HG03045 (cell line): ENCODE data around the gene BTNL3.

Experiments
- ATAC-seq: cut with Tn5 transposase; IDR thresholded peaks from one replicate; pipeline ENCODE4 v1.9.1; 2021; ENCODE audit warnings: mild to moderate bottlenecking, moderate library complexity; ENCODE audit not compliant: unreplicated experiment

BTNL3 gene

DNA sequence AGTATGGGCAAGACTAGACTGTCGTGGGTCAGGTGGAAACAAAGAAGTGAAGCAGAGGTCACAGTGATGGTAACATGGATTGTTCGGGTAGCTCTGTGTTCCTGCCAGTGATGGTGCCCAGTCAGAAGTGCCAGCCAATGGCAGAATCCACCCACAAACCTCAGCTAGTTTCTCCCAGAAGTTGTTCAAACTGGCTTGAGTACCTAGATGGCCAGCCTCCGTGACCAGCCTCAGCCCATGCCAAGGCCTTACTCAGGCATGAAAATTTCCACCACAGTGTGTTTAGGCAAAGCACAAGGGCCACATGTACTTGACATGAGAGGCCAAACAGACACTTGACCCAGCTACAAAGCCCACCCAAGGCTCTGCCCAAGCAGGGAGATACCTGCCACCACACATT, 32.0 kb downstream of the BTNL3 start:
- ATAC-seq, result no peak

DNA sequence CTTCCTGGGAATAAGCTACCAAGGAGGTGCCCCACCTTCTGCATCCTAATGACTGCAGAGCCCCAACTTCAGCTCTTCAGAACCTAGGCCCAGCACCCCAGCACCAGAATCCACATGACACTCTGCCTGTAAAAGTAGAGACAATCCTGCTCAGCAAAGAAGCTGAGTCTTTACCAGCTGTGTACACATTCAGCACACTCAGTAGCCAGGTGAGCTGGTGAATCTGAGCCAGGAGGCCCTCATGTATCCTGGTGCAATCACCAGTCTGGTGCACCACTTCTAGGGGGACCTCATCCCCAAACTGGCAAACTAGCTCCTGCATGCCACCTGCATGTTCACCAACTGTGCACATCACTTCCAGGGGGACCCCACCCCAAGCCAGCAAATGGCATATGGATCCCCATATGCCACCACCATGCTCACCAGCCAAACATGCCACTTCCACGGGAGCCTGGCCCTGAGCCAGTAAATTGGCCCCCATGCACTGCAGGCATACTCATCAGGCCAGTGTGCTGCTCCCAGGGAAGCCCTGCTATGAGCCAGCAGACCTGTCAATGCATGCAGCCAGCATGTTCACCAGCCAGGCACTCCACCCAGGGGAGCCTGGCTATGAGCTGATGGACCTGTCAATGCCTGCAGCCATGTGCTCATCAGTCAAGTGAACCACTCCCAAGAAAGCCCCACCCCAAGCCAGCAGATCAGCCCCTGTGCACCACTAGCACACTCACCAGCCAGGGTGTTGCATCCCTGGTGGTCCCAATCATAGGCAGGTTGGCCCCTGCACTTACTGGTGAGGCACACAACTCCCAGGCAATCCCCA, 35.8 kb downstream of the BTNL3 start:
- ATAC-seq, result no peak

- ATAC-seq, result no peak
Observed at GRCh38 chr5:181027452-181028031, 38.9 kb downstream of the BTNL3 start.

DNA sequence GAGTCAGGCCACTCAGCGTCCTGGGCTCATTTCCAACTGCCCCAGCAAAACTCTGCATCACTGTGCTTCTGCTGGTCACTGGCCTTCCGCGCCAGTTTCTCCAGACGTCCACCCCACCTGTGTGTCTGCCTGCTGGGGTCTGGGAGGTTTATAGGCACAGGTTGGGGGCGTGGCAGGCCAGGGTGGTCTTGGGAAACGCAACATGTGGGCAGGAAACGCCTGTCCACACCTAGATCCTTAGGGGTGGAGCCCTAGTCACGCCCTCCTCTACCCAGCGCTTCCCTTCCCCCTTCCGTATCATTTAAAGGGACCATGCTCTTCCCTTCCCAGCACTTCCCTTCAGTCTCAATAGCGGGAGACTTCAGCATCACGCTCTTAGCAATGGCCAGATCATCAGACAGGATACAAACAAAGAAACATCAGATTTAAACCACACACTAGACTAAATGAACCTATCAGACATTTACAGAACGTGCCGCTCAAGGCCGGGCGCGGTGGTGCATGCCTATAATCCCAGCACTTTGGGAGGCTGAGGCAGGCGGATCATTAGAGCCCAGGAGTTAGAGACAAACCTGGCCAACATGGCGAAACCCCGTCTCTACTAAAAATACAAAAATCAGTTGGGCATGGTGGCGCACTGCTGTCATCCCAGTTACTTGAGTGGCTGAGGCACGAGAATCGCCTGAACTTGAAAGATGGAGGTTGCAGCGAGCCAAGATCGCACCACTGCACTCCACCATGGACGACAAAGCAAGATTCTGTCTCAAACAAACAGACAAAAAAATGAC, 39.6 kb downstream of the BTNL3 start:
- ATAC-seq, result no peak

DNA sequence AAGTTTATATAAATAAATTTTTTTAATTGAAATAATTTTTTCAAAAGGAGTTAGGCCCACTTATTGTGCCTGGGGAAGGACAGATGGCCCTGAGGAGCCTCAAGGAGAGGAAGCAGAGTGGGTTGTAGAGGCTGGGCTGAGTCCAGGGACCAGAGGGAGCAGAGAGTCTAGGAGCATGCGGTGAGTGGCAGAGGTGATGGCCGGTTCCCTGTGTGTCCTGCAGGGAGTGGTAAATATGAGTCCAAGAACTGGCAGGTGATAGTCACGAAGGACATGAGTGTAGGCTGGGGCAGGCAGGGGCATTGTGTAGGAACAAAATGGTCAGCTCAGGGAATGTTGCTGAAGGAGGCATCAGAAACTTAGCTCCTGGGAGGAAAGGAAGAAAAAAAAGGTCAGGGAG, 43.1 kb downstream of the BTNL3 start:
- ATAC-seq, result no peak

GRCh38 chr5:181035991-181036815, 47.6 kb downstream of the BTNL3 start:
- no peak for ATAC-seq

DNA sequence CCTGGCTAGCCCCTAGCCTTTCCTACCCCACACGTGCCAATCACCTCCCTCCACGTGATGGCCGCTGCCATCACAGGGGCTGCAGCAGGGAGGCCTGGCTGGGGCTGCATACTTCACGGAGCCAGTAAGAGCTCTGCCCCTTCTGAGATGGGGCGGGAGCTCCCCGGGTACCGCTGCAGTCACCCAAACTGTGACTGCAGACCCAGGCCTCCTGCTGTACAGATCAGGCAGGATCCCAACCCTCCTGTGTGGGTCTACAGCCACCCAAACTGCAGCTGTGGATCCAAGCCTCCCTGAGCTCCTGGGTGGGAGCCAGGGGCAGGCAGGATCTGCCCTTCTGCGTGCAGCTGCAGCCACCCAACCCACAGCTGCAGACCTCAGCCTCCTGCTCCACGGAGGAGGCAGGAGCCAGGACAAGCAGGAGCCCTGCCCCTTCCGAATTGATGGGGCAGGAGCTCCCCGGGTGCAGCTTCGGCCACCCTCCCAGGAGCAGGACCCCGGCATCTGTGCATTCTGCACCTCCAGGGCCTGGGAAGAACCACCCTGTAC, 48.2 kb downstream of the BTNL3 start:
- no peak for ATAC-seq

DNA sequence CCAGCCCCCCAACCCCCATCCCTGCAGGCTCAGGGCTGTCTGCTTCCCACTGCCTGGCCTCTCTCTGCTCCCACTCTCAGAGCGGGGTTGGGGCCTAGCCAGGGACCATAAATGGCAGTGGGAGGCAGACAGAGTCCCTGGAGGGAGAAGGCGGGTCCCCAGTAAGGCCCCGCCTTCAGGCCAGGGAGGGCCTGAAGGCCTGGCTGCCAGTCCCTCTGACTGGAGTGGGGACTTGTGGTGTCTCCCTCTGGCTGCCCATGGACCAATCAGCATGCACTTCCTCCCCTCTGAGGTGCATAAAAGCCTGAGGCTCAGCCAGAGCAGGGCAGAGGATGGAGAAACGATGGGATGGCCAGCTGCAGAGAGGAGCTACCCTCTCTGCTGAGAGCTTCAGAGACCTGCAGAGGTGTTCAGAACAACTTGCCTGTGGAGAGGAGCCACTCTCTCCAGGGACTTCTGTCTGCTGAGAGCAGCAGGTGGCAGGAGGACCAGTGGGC, 48.8 kb downstream of the BTNL3 start:
- no peak for ATAC-seq

GRCh38 chr5:181039471-181039870, 50.8 kb downstream of the BTNL3 start:
- no peak for ATAC-seq

- no peak for ATAC-seq
Observed at GRCh38 chr5:181039931-181040630, 51.4 kb downstream of the BTNL3 start, which contains the start of gene BTNL9. BTNL9 (plus strand) TSS chr5:181040266; CDS start chr5:181045490, 5,224 bp downstream.

DNA sequence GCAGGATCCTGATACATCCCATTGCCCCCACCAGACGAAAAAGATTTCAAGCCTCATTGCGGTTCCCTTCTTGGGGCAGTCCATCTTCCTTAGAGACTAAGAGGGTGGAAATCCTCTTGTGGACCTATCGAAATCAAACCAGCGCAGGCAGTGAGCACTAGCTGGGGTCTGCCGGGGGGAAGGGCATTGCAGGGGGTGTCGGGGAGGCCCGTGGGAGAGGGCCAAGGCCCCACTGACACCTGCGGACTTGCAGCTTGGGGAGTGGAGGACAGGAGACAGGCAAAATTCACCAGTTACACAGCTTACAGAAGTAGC, 51.9 kb downstream of the BTNL3 start:
- ATAC-seq, result no peak

DNA sequence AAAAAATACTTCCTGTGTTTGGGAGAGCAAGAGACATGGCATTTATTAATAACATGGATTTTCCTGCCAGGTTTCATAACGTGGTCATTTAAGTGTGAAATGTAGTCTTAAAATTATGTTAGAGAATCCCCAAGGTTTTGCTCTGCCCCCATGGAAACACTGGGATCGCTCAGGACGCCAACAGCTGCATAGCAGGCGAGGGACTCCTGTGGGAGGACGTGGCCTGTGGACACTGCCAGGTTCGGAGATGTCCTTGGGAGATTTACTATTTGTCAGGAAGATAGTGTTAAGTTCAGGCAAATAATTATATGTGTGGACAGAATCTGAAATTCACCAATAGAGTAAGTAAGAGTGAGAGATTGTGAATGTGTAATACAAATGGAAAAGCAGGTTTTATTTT, 52.4 kb downstream of the BTNL3 start:
- no peak for ATAC-seq

DNA sequence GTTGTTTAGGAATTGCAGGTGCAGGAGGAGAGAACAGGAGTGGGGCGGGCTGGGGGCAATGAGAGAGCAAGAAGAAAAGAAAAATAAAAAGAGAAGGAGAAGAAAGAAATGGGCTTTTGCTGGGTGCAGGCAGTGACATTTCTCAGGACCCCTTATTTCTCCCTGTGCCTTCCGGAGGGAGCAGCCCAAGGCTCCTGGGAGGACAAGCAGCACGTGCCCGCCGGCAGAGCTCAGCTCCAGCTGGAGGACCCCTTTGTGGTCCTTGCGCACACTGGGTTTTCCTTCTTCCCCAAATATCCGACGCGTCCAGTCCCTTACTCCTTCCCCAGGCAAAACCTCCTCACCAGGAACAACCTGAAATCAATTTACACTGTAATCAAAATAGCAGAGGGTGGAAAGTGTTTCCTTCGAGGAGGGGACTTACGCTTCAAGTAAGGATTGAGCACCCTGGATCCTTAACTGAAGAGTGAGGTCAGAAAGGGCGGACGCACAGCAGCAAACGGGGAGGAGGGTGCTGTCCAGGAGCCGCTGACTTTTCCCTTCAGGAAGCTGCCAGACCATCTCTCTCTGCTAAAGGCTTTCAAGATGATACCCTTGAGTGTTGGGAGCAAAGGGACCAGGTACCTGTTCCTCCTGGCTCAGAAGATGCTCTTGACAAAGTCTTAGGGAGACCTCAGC, 53.5 kb downstream of the BTNL3 start:
- no peak for ATAC-seq

DNA sequence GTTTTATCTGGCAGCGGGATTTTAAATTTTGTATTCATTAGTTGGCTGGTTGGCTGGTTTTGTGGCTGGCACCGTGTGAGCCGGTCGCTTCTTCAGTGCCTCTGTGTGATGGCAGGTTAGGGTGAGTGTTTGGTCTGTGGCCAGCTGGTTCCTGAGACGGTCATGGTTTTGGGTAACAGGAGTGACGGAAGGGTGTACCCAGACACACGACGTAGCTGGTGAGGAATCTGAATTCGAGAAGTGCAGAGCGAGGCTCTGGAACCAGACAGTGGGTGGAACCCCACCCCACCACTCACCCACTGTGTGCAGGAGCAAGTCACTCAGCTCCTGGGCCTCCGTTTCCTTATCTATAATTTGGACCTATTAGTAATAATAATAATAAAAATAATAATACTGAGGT, 54.1 kb downstream of the BTNL3 start:
- ATAC-seq, result no peak

DNA sequence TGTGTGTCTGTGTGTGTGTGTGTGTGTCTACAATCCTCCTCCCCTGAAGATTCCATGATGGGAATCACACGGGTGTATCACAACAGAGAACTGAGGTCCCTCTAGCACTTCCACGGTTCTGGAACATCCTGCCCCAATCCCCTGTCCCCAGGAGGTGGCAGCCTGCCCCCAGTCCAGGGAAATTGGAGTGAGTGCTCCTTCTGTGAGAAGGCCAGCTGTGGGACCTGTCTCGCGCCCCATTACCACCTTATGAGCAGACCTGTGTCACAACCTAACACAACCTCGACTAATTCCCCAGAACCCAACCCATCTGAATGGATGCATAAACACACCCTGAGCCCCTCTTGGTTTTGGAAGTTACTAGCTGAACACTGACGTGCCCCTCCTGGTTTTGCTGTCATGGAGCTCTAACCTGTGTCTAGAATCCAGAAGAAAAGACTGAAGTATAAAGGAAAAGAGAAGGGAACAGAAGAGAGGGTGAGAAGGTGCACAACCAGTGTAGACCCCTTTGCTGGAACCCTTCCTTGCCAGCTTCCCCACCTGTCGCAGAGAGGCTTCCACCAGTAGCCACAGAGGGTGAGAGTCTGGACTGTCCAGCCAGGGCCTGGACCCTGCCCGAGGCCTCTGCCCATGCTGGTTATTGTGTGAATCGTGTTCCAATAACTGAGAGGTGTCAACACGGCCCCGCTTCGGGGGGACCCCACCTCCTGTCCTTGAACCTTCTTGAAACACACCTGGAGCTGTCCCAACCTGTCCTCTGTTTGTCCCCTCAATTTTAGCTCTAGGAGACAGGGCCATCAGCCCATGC, 54.8 kb downstream of the BTNL3 start:
- ATAC-seq, result no peak

- no peak for ATAC-seq
Observed at GRCh38 chr5:181044093-181044599, 55.5 kb downstream of the BTNL3 start.

DNA sequence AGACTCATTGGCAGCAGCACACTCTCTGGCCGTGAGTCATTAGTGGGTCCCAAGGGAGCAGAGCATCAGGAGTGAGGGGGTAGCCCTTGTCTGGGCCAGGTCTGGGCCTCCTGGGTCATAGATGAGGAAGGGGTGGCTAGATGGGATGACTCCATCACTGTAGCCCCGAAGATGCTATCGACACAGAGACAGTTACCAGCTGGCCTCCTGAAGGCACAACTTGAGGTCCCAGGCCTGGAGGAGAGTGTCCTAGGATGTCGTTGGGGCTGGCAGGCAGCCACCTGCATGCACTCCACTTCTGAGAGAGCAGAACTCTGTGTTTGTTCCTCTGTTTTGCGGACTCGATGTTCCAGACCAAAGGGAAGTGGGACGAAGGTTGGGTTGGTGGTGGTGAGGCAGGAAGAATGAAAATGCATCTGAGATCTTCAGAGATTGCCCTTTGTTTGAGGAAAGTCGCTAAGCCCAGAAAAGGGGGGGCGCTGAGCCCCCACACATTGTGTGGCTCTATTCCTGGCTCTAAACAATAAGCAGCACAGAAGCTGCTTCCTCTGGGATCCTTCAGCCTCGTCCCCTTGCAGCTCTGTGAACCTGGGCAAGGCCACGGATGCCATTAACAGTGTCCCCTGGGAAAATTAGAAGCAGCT, 56.1 kb downstream of the BTNL3 start:
- no peak for ATAC-seq

GRCh38 chr5:181045316-181045715, 56.7 kb downstream of the BTNL3 start:
- no peak for ATAC-seq
